H1 (cell line): ENCODE data around the gene HES2. TPM values are rescaled to one million over a fixed set of nuclear protein-coding genes. Genes with fewer than 3 reads are reported as not detected.

ENCODE experiments used
- CTCF ChIA-PET: fragments of 300-600 bp; sonication (Branson Sonifier 250); formaldehyde crosslinking; loops from one replicate; lab custom pipeline; 2021; ENCODE audit not compliant: partially characterized antibody; lab: Charles Lee
- POLR2A ChIA-PET: fragments of 300-600 bp; sonication (Branson Sonifier 250); formaldehyde crosslinking; loops from one replicate; lab custom pipeline; 2021; ENCODE audit warnings: inconsistent platforms; ENCODE audit not compliant: partially characterized antibody; lab: Charles Lee
- DNase-seq, 2 experiments: peaks; one replicate each; pipeline versions ENCODE4 v3.0.0 to v3.0.0-alpha.2; 2010 to 2022; ENCODE audit warnings: low spot score in 2 of 2, low read depth in 1 of 2, mixed read lengths in 1 of 2
- FAIRE-seq: peaks from 2 replicates; lab custom pipeline; 2011; peaks lifted over from hg19 to GRCh38; lab: Jason Lieb, UNC
- H2AFZ ChIP-seq: 2 replicates; pipeline ENCODE4 v1.8.1; 2012; ENCODE audit warnings: low read length, inconsistent platforms
- H2AK5ac ChIP-seq: 2 replicates; pipeline ENCODE4 v1.6.1; 2013; ENCODE audit warnings: low read depth, low read length
- H2BK120ac ChIP-seq: replicated peaks from 2 replicates; pipeline ENCODE3; 2013; ENCODE audit warnings: low read depth, low read length, inconsistent platforms
- H2BK12ac ChIP-seq: 2 replicates; pipeline ENCODE4 v1.6.1; 2013; ENCODE audit warnings: low read depth, low read length
- H2BK15ac ChIP-seq: 2 replicates; pipeline ENCODE4 v1.6.1; 2013; ENCODE audit warnings: low read length
- H2BK20ac ChIP-seq: 2 replicates; pipeline ENCODE4 v1.6.1; 2013; ENCODE audit warnings: low read length
- H2BK5ac ChIP-seq: 2 replicates; pipeline ENCODE4 v1.6.1; 2013; ENCODE audit warnings: low read depth, low read length
- H3K14ac ChIP-seq: 2 replicates; pipeline ENCODE4 v1.6.1; 2013; ENCODE audit warnings: inconsistent platforms; ENCODE audit not compliant: insufficient read length
- H3K18ac ChIP-seq: 2 replicates; pipeline ENCODE4 v1.6.1; 2013; ENCODE audit warnings: low read length; ENCODE audit errors: extremely low read depth
- H3K23ac ChIP-seq: 2 replicates; pipeline ENCODE4 v1.6.1; 2013; ENCODE audit warnings: inconsistent platforms; ENCODE audit not compliant: insufficient read length
- H3K23me2 ChIP-seq: 2 replicates; pipeline ENCODE4 v1.6.1; 2013; ENCODE audit warnings: low read depth, low read length
- H3K27ac ChIP-seq: 2 replicates; pipeline ENCODE4 v1.6.1; 2011; ENCODE audit warnings: low read depth, low read length, inconsistent platforms
- H3K27me3 ChIP-seq, 4 experiments: replicated peaks in 1 of 4; 1 replicate in 1 of 4; 2 replicates in 3 of 4; pipeline versions ENCODE4 v1.6.1 to v1.8.1; 2011 to 2013; ENCODE audit warnings: low read length in 3 of 4, mild to moderate bottlenecking in 3 of 4, inconsistent platforms in 2 of 4, mixed read lengths in 2 of 4, moderate library complexity in 1 of 4; ENCODE audit not compliant: control insufficient read depth in 3 of 4, insufficient read depth in 3 of 4; ENCODE audit errors: extremely low read depth in 1 of 4
- H3K36me3 ChIP-seq, 4 experiments: 2 replicates each; pipeline versions ENCODE4 v1.6.1 to v1.8.1; 2011 to 2013; ENCODE audit warnings: mild to moderate bottlenecking in 4 of 4, low read length in 3 of 4, moderate library complexity in 2 of 4, control low read depth in 1 of 4, inconsistent platforms in 1 of 4; ENCODE audit not compliant: insufficient read depth in 4 of 4, control insufficient read depth in 2 of 4
- H3K4ac ChIP-seq: replicated peaks from 2 replicates; pipeline ENCODE3; 2013; ENCODE audit warnings: low read length, low read depth, mixed read lengths, inconsistent platforms; ENCODE audit not compliant: insufficient read length
- H3K4me1 ChIP-seq, 4 experiments: replicated peaks in 1 of 4; 1 replicate in 1 of 4; 2 replicates in 3 of 4; pipeline versions ENCODE4 v1.6.1 to v1.8.1; 2011 to 2013; ENCODE audit warnings: low read length in 3 of 4, inconsistent platforms in 2 of 4, mixed read lengths in 1 of 4; ENCODE audit not compliant: insufficient read depth in 4 of 4, control insufficient read depth in 3 of 4
- H3K4me2 ChIP-seq, 2 experiments: 2 replicates each; pipeline versions ENCODE4 v1.6.1 to v1.8.1; 2011 to 2013; ENCODE audit warnings: low read depth in 2 of 2, low read length in 2 of 2, control low read depth in 1 of 2, inconsistent platforms in 1 of 2, mild to moderate bottlenecking in 1 of 2; ENCODE audit not compliant: insufficient read depth in 1 of 2
- H3K4me3 ChIP-seq, 4 experiments: fragments of 200-600, 300-600 bp in 1 of 4; sonication (generic), shearing (Covaris generic), sonication (Bioruptor Twin) in 1 of 4; 2 replicates each; pipeline versions ENCODE4 v1.5.1 to v1.8.1; 2011 to 2016; ENCODE audit warnings: low read length in 4 of 4, low read depth in 3 of 4, control low read depth in 2 of 4, inconsistent platforms in 2 of 4, mild to moderate bottlenecking in 2 of 4, mixed read lengths in 1 of 4, moderate library complexity in 1 of 4; ENCODE audit not compliant: insufficient read depth in 2 of 4; ENCODE audit errors: extremely low read depth in 1 of 4
- H3K56ac ChIP-seq: replicated peaks from 2 replicates; pipeline ENCODE3; 2013; ENCODE audit warnings: low read depth, mild to moderate bottlenecking, mixed read lengths, low read length, inconsistent platforms; ENCODE audit not compliant: insufficient read length
- H3K79me1 ChIP-seq: 2 replicates; pipeline ENCODE4 v1.6.1; 2013; ENCODE audit warnings: low read depth, low read length, control low read depth
- H3K79me2 ChIP-seq, 2 experiments: 2 replicates each; pipeline versions ENCODE4 v1.6.1 to v1.8.1; 2012 to 2013; ENCODE audit warnings: low read length in 2 of 2, mild to moderate bottlenecking in 2 of 2, inconsistent platforms in 1 of 2; ENCODE audit not compliant: insufficient read depth in 2 of 2, control insufficient read depth in 1 of 2
- H3K9ac ChIP-seq, 4 experiments: replicated peaks in 1 of 4; 1 replicate in 1 of 4; 2 replicates in 3 of 4; pipeline versions ENCODE4 v1.6.1 to v1.8.1; 2011 to 2013; ENCODE audit warnings: low read depth in 3 of 4, low read length in 3 of 4, control low read depth in 2 of 4, mild to moderate bottlenecking in 2 of 4, moderate library complexity in 2 of 4, inconsistent platforms in 1 of 4; ENCODE audit errors: extremely low read depth in 1 of 4
- H3K9me3 ChIP-seq, 2 experiments: 2 replicates each; pipeline versions ENCODE4 v1.6.1 to v1.8.1; 2012 to 2013; ENCODE audit warnings: mild to moderate bottlenecking in 2 of 2, moderate library complexity in 2 of 2, control low read depth in 1 of 2, inconsistent platforms in 1 of 2, low read depth in 1 of 2, low read length in 1 of 2, mixed read lengths in 1 of 2; ENCODE audit not compliant: insufficient read depth in 2 of 2
- H4K20me1 ChIP-seq, 2 experiments: replicated peaks in 1 of 2; 2 replicates each; pipeline versions ENCODE3 to v1.8.1; 2011 to 2013; ENCODE audit warnings: inconsistent platforms in 2 of 2, low read length in 2 of 2, mild to moderate bottlenecking in 1 of 2; ENCODE audit not compliant: insufficient read depth in 2 of 2, control insufficient read depth in 1 of 2
- H4K5ac ChIP-seq: 2 replicates; pipeline ENCODE4 v1.6.1; 2013; ENCODE audit warnings: low read length, low read depth, mixed read lengths, inconsistent platforms; ENCODE audit not compliant: insufficient read length
- H4K8ac ChIP-seq: 2 replicates; pipeline ENCODE4 v1.8.0; 2013; ENCODE audit warnings: mild to moderate bottlenecking, moderate library complexity, low read length, inconsistent platforms; ENCODE audit not compliant: insufficient read depth; ENCODE audit errors: extremely low read depth
- H4K91ac ChIP-seq: replicated peaks from 2 replicates; pipeline ENCODE3; 2013; ENCODE audit warnings: low read length, mixed read lengths, inconsistent platforms; ENCODE audit not compliant: insufficient read length
- BRCA1 ChIP-seq: IDR thresholded peaks from 2 replicates; pipeline ENCODE4 v1.6.1; 2012; ENCODE audit warnings: low read depth, low read length, improper control_type of control experiment
- FOSL1 ChIP-seq: IDR thresholded peaks from 2 replicates; pipeline ENCODE4 v1.6.1; 2011; ENCODE audit warnings: mild to moderate bottlenecking, low read depth, low read length, moderate library complexity; ENCODE audit not compliant: insufficient read depth
- HDAC2 ChIP-seq, 2 experiments: fragments of 300-600 bp in 1 of 2; sonication (generic) in 1 of 2; IDR thresholded peaks; 2 replicates each; pipeline ENCODE4 v1.6.1; 2011 to 2012; ENCODE audit warnings: low read depth in 2 of 2, low read length in 2 of 2, mild to moderate bottlenecking in 2 of 2, moderate library complexity in 2 of 2, borderline replicate concordance in 1 of 2, inconsistent platforms in 1 of 2
- HDAC6 ChIP-seq: IDR thresholded peaks from one replicate; pipeline ENCODE4 v1.7.1; 2012; ENCODE audit warnings: low read depth, mild to moderate bottlenecking, inconsistent platforms, low read length, moderate library complexity
- POLR2A ChIP-seq, 2 experiments: IDR thresholded peaks; 1 replicate in 1 of 2; 2 replicates in 1 of 2; pipeline ENCODE4 v1.6.1; 2011; ENCODE audit warnings: low read depth in 2 of 2, low read length in 2 of 2, mild to moderate bottlenecking in 2 of 2; ENCODE audit errors: control extremely low read depth in 1 of 2
- RBBP5 ChIP-seq: IDR thresholded peaks from 2 replicates; pipeline ENCODE4 v1.7.1; 2012; ENCODE audit warnings: low read depth, mild to moderate bottlenecking, inconsistent platforms, low read length, moderate library complexity, borderline replicate concordance
- SAP30 ChIP-seq: fragments of 300-600 bp; sonication (generic); IDR thresholded peaks from 2 replicates; pipeline ENCODE4 v1.7.1; 2012; ENCODE audit warnings: low read length, moderate library complexity, mild to moderate bottlenecking, inconsistent platforms; ENCODE audit not compliant: insufficient read depth, insufficient replicate concordance
- SIRT6 ChIP-seq: IDR thresholded peaks from one replicate; pipeline ENCODE4 v1.7.1; 2012; ENCODE audit warnings: low read length, inconsistent platforms
- SP1 ChIP-seq: IDR thresholded peaks from 2 replicates; pipeline ENCODE4 v1.6.1; 2011; ENCODE audit warnings: low read depth, low read length
- SP4 ChIP-seq: IDR thresholded peaks from 2 replicates; pipeline ENCODE4 v1.6.1; 2012; ENCODE audit warnings: low read length, inconsistent platforms
- TAF1 ChIP-seq: IDR thresholded peaks from 2 replicates; pipeline ENCODE4 v1.6.1; 2011; ENCODE audit warnings: mild to moderate bottlenecking, low read depth, low read length
- WGBS, 2 experiments: shearing (Covaris generic) in 1 of 2; methylation state at CpG; one replicate each; pipeline versions ENCODE4 v1.1.6 to v1.1.7; 2013 to 2015; ENCODE audit warnings: low lambda C conversion rate in 2 of 2, mixed read lengths in 2 of 2, inconsistent platforms in 1 of 2, low coverage in 1 of 2, missing lambda C conversion rate in 1 of 2; ENCODE audit not compliant: insufficient replicate concordance in 2 of 2, insufficient coverage in 1 of 2, insufficient read length in 1 of 2; ENCODE audit errors: extremely low coverage in 1 of 2, missing lambda C conversion rate in 1 of 2; 5-methylcytosine and 5-hydroxymethylcytosine counted together
- polyA plus RNA-seq, 7 experiments: library from polyadenylated mRNA; depleted of rRNA in 3 of 7; stranded (reverse) in 5 of 7; unstranded in 2 of 7; fragments of >200 nt in 5 of 7; fragments of 200-250 nt in 2 of 7; gene quantifications; 1 replicate in 5 of 7; 2 replicates in 1 of 7; 4 replicates in 1 of 7; pipeline versions ENCODE4 v1.2.1 to v1.2.3, GENCODE V29; 2011 to 2013; ENCODE audit warnings: missing spikeins in 2 of 7, mixed read lengths in 2 of 7
- total RNA-seq: library from RNA; stranded (reverse); fragmentation: NEBNext Ultra II Directional; extraction: Animal tissue kit (Norgen Biotek cat#: 25700); gene quantifications from 2 replicates; pipeline ENCODE4 v1.2.1, GENCODE V29; 2021
- TF ChIP-seq, protein P1 (sequence below): IDR thresholded peaks from 2 replicates; pipeline ENCODE4 v1.6.1; 2012; ENCODE audit warnings: low read length, inconsistent platforms

Gene HES2
- total and polyA plus RNA-seq, 2 of the 8 experiments (the other 6 are each of a cell fraction or from before 2014, with no cell fraction given): 0.15 to 0.53 TPM

DNA sequence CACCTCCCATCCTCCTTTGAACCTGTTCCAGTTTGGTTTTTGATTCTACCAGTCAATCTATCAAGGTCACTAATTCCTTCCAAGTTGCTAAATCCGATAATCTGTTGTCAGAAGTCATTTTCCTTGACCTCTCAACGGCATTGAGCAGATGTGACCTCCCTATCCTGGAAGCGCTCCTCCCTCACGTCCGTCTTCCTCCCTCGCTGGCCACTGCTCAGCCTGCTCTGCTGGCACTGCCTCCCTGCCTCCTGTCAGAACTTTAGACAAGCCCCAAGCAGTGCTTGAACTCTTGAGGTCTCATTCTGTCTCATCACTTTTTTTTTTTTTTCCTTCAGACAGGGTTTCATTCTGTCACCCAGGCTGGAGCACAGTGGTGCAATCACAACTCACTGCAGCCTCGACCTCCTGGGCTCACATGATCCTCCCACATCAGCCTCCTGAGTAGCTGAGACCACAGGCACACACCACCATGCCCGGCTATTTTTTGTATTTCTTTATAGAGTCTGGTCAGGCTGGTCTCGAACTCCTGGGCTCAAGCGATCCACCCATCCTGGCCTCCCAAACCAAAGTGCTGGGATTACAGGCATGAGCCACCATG is 21.8 kb downstream of the HES2 start:
- Histone ChIP-seq H3K23ac (peak overlapping the region; percentile 52), H3K18ac (no peak overlapping the region), H4K91ac (no peak overlapping the region), H3K14ac (no peak overlapping the region), H4K5ac (no peak overlapping the region), H2BK15ac (no peak overlapping the region), H3K27me3 (no peaks in the 10 kb centered on the region), H3K79me1 (no peaks in the 10 kb centered on the region), H3K79me2 (no peaks in the 10 kb centered on the region), H3K36me3 (no peaks in the 10 kb centered on the region), H3K27ac (no peak overlapping the region), H2BK5ac (no peak overlapping the region), H3K4me2 (no peak overlapping the region), H4K20me1 (no peaks in the 10 kb centered on the region), H3K9ac (no peak overlapping the region), H2AK5ac (no peak overlapping the region), H3K9me3 (no peaks in the 10 kb centered on the region; a peak in 1 of 4 replicates), H2BK12ac (0 out of 2 replicates have a peak overlapping the region, but pooled peaks have one; percentile 60), H2BK20ac (no peak overlapping the region), H4K8ac (no peak overlapping the region), H3K4ac (no peak overlapping the region), H2AFZ (no peak overlapping the region), H3K23me2 (no peaks in the 10 kb centered on the region; the same call in 1 of the 2 replicates), H3K56ac (no peak overlapping the region), H2BK120ac (no peak overlapping the region), H3K4me3 (no peak overlapping the region), H3K4me1 (peaks cover 0 to 4% (median 4%) of the 10 kb centered on the region in 4 experiments; a peak in 3 of 7 replicates)
- DNase-seq (no peak), FAIRE-seq (no peak)
- ChIA-PET CTCF (interaction anchor here (0.8 to 58.4 kb wide), 9 partner anchors 12 to 152 kb away, joined by 3 to 1769 read pairs (median 5); no protein-coding TSS in a partner anchor), POLR2A (interaction anchor here (0.8 to 1.3 kb wide), 2 partner anchors 16 to 39 kb away, joined by 3 to 4 read pairs; no protein-coding TSS in a partner anchor)
- 87% methylated on average over 10 of the region's 10 CpGs; no CpG with 5 or more reads in 1 of the 2 experiments for WGBS, 2 experiments
- TF ChIP-seq SIRT6 (no peak), BRCA1 (no peak), SAP30 (no peak), SP1 (no peak), HDAC2 (IDR thresholded peaks at IDR 0.05; ENCODE audit: borderline replicate concordance in 1 of 2, low read depth in 2 of 2, low read length in 2 of 2) (no peak), POLR2A (IDR thresholded peaks at IDR 0.05; ENCODE audit: control extremely low read depth in 1 of 2, low read depth in 2 of 2, low read length in 2 of 2) (no peak), FOSL1 (no peak), TAF1 (no peak), HDAC6 (no peak), SP4 (no peak), RBBP5 (no peak)
- TF ChIP-seq, protein P1, sequence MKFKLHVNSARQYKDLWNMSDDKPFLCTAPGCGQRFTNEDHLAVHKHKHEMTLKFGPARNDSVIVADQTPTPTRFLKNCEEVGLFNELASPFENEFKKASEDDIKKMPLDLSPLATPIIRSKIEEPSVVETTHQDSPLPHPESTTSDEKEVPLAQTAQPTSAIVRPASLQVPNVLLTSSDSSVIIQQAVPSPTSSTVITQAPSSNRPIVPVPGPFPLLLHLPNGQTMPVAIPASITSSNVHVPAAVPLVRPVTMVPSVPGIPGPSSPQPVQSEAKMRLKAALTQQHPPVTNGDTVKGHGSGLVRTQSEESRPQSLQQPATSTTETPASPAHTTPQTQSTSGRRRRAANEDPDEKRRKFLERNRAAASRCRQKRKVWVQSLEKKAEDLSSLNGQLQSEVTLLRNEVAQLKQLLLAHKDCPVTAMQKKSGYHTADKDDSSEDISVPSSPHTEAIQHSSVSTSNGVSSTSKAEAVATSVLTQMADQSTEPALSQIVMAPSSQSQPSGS: no peak
